NB4 (cell line): Measurements from ENCODE around the gene CELA2B.

Source experiments
- MYC ChIP-seq: IDR thresholded peaks from 2 replicates; pipeline ENCODE4 v1.6.1; 2011; ENCODE audit warnings: low read depth, low read length
- POLR2A ChIP-seq: IDR thresholded peaks from 2 replicates; pipeline ENCODE4 v1.6.1; 2011; ENCODE audit warnings: mild to moderate bottlenecking; ENCODE audit not compliant: insufficient read length; ENCODE audit errors: extremely low read depth
- TF ChIP-seq, protein P1 (sequence below): IDR thresholded peaks from one replicate; pipeline ENCODE4 v1.5.1; 2012; ENCODE audit warnings: low read depth, low read length
- TF ChIP-seq, protein P2 (sequence below): IDR thresholded peaks from 2 replicates; pipeline ENCODE4 v1.6.1; 2011; ENCODE audit warnings: low read depth, low read length

DNA sequence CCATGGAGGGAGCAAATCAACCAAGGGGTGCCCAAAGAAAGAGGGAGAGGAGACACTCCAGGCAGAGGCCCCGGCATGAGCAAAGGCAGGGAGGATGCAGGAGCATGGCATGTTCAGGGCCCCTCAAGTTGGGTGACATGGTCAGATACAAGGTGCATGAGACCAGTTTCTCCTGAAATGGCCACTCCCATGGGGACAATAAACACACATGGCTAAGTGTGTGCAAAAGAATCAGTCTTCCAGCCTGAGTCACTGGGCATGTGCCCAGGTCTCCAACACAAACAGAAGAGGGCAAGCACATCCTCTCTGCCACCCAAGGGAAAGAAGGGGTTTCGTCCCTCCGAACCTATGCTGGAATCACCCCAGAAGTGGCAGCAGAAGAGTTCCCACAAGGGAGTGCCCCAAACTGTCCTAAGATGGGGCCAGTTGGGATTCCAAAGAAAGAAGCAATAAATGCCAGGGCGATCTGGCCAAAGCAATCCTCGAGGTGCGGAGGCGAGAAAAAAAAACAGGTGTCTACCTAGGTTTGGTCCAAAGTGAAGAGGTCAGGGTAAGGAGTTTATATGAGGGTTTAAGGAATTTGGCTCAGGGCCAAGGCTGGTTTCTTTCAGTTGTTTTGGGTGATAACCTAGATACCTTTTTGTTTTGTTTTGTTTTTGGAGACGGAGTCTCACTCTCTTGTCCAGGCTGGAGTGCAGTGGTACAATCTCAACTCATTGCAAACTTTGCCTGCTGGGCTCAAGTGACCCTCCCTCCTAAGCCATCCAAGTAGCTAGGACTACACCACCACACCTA is 34.9 kb downstream of the CELA2B start:
- no peak for TF ChIP-seq POLR2A
- TF ChIP-seq, protein P1, sequence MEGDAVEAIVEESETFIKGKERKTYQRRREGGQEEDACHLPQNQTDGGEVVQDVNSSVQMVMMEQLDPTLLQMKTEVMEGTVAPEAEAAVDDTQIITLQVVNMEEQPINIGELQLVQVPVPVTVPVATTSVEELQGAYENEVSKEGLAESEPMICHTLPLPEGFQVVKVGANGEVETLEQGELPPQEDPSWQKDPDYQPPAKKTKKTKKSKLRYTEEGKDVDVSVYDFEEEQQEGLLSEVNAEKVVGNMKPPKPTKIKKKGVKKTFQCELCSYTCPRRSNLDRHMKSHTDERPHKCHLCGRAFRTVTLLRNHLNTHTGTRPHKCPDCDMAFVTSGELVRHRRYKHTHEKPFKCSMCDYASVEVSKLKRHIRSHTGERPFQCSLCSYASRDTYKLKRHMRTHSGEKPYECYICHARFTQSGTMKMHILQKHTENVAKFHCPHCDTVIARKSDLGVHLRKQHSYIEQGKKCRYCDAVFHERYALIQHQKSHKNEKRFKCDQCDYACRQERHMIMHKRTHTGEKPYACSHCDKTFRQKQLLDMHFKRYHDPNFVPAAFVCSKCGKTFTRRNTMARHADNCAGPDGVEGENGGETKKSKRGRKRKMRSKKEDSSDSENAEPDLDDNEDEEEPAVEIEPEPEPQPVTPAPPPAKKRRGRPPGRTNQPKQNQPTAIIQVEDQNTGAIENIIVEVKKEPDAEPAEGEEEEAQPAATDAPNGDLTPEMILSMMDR = no peak
- TF ChIP-seq, protein P2, sequence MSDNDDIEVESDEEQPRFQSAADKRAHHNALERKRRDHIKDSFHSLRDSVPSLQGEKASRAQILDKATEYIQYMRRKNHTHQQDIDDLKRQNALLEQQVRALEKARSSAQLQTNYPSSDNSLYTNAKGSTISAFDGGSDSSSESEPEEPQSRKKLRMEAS = no peak
- TF ChIP-seq MYC = no peak
